GM13976 (cell line): Measurements from ENCODE around the gene AGTR2.
"Not testable (repeated sequence)": the region's sequence is repeated elsewhere in the genome, so short reads cannot be mapped to it uniquely, and the experiment has no call there.

Source experiments
- DNase-seq: peaks from one replicate; pipeline ENCODE4 v3.0.0; 2012; ENCODE audit warnings: low spot score
- CTCF ChIP-seq: IDR thresholded peaks from 2 replicates; pipeline ENCODE4 v1.5.1; 2012; ENCODE audit warnings: borderline replicate concordance, mild to moderate bottlenecking; ENCODE audit not compliant: insufficient read depth; ENCODE audit errors: extremely low read depth, missing control alignments, control extremely low read depth
- in situ Hi-C: fragments of 300-500 bp; cut with MboI; formaldehyde crosslinking; loops from one replicate; pipeline ENCODE4 v1.12.0; 2022; ENCODE audit warnings: low sequenced_read_pairs, mixed read lengths, inconsistent platforms; ENCODE audit not compliant: unreplicated experiment

The AGTR2 gene

DNA sequence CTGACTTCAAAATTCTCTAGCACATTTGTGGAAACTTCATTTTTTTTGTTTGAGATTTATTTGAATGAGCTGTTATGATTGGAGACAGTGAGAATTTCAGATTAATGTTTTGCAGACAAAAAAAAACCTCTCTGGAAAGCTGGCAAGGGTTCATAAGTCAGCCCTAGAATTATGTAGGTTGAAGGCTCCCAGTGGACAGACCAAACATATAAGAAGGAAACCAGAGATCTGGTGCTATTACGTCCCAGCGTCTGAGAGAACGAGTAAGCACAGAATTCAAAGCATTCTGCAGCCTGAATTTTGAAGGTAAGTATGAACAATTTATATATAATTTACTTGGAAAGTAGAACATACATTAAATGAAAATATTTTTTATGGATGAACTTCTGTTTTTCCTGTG is at the start of gene AGTR2:
Gene AGTR2, plus strand, starts transcription at position 234 of the 400 bp plus-strand sequence. CDS start 1,537 bp downstream, outside the sequence.
- TF ChIP-seq CTCF: no peak
- in situ Hi-C loops: no loop called here
- no peak for DNase-seq

DNA sequence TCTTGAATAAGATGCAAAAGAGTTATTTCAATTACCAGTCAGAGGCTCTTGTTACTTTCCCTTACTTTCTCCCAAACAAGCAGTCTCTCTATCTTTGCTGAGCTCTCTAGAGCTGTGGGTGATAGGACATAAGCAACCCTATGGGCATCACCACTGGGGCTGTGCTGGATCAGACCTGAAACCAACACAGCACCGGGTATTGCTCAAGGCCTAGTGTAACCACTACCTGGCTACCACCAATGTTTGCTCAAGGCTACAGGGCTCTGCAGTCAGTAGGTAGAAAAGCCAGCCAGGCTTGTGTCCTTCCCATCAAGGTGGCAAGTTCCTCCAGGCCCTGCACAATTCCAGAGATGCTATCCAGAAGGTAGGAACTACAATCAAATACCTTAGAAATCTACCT is 35.3 kb upstream of the AGTR2 start:
- TF ChIP-seq CTCF: no peak
- DNase-seq: no peak
- in situ Hi-C loops: no loop called here

DNA sequence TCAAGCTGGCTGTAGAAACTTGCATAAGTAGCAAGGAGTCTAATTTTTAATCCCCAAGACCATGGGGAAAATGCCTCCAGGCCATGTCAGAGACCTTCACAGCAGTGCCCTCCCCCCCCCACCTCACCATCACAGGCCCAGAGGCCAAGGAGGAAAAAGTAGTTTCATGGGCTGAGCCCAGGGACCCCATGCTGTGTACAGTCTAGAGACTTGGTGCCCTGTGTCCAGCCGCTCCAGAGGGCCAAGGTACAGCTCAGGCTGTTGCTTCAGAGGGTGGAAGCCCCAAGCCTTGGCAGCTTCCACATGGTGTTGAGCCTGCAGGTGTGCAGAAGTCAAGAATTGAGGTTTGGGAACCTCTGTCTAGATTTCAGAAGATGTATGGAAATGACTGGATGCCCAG is 29.3 kb upstream of the AGTR2 start:
- in situ Hi-C loops, DNase-seq: not testable (repeated sequence)

- DNase-seq: no peak
- no peak for TF ChIP-seq CTCF
- in situ Hi-C loops: no loop called here
Measured at GRCh38 chrX:116142976-116143375, 27.6 kb upstream of the AGTR2 start.

DNA sequence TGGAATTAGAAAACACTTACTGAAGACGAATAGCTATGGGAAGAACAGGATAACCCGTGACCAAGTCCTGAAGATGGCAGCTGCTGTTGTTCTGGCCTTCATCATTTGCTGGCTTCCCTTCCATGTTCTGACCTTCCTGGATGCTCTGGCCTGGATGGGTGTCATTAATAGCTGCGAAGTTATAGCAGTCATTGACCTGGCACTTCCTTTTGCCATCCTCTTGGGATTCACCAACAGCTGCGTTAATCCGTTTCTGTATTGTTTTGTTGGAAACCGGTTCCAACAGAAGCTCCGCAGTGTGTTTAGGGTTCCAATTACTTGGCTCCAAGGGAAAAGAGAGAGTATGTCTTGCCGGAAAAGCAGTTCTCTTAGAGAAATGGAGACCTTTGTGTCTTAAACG is 2.4 kb downstream of the AGTR2 start:
- in situ Hi-C loops: no loop called here
- TF ChIP-seq CTCF: no peak
- DNase-seq: no peak

DNA sequence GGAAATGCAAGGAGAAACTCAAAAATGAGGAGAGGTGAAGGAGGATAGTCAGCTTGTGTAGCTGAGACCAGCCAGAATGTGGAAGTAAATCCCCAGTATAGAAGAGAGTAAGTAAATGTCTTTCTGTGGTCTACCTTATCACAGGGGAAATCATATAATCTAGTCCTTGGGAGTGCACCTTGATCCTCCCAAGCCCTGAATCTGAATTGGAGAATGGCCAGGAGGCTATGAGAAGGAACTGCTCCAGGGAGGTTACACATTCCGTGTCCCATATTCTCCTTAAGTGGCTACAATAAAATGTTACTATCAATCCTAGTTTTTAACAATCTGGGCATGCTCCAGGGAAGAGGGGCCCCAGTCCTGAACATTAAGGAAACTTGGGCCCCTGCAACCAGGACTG is 10.8 kb downstream of the AGTR2 start:
- in situ Hi-C loops: loop anchor here (25.0 kb wide), 1 partner anchor 194 kb away; no protein-coding TSS in a partner anchor
- TF ChIP-seq CTCF: no peak
- DNase-seq: no peak

DNA sequence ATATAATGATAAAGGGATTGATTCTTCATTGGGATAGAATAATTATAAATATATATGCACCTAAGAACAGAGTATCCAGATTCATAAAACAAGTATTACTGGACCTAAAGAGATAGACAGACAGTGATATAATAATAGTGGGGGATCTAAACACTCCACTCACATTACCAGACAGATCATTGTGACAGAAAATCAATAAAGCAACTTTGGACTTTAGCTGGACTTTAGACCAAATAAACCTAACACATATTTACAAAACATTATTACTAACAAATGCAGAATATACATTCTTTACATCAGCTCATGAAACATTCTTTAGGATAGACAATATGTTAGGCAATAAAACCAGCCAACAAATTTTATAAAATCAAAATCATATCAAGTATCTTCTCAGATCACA is 14.6 kb downstream of the AGTR2 start:
- no peak for DNase-seq
- in situ Hi-C loops: loop anchor here (25.0 kb wide), 1 partner anchor 198 kb away; no protein-coding TSS in a partner anchor
- no peak for TF ChIP-seq CTCF
